ENCODE data around the gene PDZRN3. TPM values are rescaled to one million over a fixed set of nuclear protein-coding genes. Genes with fewer than 3 reads are reported as not detected.

The PDZRN3 gene
- total and polyA plus RNA-seq, 2 experiments from 2014 or later, result 7.5 to 14.0 TPM

DNA sequence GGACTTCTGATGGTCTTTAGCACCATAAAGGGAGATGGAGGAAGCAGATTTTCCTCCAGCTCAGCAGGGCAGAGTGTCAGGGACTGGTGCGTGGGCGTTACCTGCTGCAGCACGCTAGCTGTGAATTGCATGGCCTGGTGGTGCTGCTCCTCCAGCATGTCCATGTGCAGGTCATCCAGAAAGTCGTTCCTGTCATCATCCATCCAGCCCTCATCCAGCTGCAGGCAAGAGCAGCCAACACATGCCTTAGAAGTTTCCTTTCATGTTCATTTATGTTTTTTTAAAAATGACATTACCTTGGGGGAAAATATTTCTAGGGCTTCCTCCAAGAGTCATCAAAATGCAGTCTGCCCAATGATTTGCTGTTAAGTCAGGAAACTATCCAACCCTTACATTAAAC, 239.2 kb downstream of the PDZRN3 start:
- Mint-ChIP-seq H3K27ac (no peak overlapping the region), H3K27me3 (ENCODE audit: insufficient read depth, low read depth, poor library complexity) (no peaks in the 10 kb centered on the region), H3K4me1 (no peaks in the 10 kb centered on the region), H3K36me3 (ENCODE audit: low read depth) (peaks cover 13% of the 10 kb centered on the region), H3K9me3 (no peaks in the 10 kb centered on the region), H3K4me3 (no peak overlapping the region)
- ATAC-seq (no peak), DNase-seq (ENCODE audit: low spot score) (no peak)
- Histone ChIP-seq H4K20me1 (replicated peaks; ENCODE audit: insufficient read depth) (no peaks in the 10 kb centered on the region), H3K36me3 (ENCODE audit: insufficient read depth) (no peaks in the 10 kb centered on the region; the same call in 1 of the 2 replicates), H3K27ac (ENCODE audit: low read depth) (no peak overlapping the region), H3K27me3 (ENCODE audit: insufficient read depth) (no peaks in the 10 kb centered on the region), H3K4me3 (no peak overlapping the region), H3K4me1 (ENCODE audit: insufficient read depth) (no peaks in the 10 kb centered on the region), H2AFZ (no peak overlapping the region), H3K9me2 (ENCODE audit: insufficient read depth) (0 out of 2 replicates have a peak, but pooled peaks cover 3% of the 10 kb centered on the region), H3K79me2 (replicated peaks; ENCODE audit: insufficient read depth) (no peaks in the 10 kb centered on the region), H3F3A (replicated peaks; ENCODE audit: low read depth) (no peaks in the 10 kb centered on the region), H3K4me2 (no peak overlapping the region)
- TF ChIP-seq, protein P1, sequence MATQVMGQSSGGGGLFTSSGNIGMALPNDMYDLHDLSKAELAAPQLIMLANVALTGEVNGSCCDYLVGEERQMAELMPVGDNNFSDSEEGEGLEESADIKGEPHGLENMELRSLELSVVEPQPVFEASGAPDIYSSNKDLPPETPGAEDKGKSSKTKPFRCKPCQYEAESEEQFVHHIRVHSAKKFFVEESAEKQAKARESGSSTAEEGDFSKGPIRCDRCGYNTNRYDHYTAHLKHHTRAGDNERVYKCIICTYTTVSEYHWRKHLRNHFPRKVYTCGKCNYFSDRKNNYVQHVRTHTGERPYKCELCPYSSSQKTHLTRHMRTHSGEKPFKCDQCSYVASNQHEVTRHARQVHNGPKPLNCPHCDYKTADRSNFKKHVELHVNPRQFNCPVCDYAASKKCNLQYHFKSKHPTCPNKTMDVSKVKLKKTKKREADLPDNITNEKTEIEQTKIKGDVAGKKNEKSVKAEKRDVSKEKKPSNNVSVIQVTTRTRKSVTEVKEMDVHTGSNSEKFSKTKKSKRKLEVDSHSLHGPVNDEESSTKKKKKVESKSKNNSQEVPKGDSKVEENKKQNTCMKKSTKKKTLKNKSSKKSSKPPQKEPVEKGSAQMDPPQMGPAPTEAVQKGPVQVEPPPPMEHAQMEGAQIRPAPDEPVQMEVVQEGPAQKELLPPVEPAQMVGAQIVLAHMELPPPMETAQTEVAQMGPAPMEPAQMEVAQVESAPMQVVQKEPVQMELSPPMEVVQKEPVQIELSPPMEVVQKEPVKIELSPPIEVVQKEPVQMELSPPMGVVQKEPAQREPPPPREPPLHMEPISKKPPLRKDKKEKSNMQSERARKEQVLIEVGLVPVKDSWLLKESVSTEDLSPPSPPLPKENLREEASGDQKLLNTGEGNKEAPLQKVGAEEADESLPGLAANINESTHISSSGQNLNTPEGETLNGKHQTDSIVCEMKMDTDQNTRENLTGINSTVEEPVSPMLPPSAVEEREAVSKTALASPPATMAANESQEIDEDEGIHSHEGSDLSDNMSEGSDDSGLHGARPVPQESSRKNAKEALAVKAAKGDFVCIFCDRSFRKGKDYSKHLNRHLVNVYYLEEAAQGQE (IDR thresholded peaks at IDR 0.05; ENCODE audit: unreplicated experiment), result no peak
- TF ChIP-seq NANOG (IDR thresholded peaks at IDR 0.05; ENCODE audit: borderline replicate concordance) (no peak), CREB1 (CRISPR knock-in tag; IDR thresholded peaks at IDR 0.05; ENCODE audit: low read depth) (no peak), JUNB (IDR thresholded peaks at IDR 0.05; ENCODE audit: unreplicated experiment) (no peak), POLR2AphosphoS5 (IDR thresholded peaks at IDR 0.05; ENCODE audit: low read depth) (no peak), EZH2phosphoT487 (IDR thresholded peaks at IDR 0.05; ENCODE audit: unreplicated experiment) (no peak), ZNF331 (CRISPR knock-in tag; IDR thresholded peaks at IDR 0.05; ENCODE audit: low read depth) (no peak)
- TF ChIP-seq, protein P2, sequence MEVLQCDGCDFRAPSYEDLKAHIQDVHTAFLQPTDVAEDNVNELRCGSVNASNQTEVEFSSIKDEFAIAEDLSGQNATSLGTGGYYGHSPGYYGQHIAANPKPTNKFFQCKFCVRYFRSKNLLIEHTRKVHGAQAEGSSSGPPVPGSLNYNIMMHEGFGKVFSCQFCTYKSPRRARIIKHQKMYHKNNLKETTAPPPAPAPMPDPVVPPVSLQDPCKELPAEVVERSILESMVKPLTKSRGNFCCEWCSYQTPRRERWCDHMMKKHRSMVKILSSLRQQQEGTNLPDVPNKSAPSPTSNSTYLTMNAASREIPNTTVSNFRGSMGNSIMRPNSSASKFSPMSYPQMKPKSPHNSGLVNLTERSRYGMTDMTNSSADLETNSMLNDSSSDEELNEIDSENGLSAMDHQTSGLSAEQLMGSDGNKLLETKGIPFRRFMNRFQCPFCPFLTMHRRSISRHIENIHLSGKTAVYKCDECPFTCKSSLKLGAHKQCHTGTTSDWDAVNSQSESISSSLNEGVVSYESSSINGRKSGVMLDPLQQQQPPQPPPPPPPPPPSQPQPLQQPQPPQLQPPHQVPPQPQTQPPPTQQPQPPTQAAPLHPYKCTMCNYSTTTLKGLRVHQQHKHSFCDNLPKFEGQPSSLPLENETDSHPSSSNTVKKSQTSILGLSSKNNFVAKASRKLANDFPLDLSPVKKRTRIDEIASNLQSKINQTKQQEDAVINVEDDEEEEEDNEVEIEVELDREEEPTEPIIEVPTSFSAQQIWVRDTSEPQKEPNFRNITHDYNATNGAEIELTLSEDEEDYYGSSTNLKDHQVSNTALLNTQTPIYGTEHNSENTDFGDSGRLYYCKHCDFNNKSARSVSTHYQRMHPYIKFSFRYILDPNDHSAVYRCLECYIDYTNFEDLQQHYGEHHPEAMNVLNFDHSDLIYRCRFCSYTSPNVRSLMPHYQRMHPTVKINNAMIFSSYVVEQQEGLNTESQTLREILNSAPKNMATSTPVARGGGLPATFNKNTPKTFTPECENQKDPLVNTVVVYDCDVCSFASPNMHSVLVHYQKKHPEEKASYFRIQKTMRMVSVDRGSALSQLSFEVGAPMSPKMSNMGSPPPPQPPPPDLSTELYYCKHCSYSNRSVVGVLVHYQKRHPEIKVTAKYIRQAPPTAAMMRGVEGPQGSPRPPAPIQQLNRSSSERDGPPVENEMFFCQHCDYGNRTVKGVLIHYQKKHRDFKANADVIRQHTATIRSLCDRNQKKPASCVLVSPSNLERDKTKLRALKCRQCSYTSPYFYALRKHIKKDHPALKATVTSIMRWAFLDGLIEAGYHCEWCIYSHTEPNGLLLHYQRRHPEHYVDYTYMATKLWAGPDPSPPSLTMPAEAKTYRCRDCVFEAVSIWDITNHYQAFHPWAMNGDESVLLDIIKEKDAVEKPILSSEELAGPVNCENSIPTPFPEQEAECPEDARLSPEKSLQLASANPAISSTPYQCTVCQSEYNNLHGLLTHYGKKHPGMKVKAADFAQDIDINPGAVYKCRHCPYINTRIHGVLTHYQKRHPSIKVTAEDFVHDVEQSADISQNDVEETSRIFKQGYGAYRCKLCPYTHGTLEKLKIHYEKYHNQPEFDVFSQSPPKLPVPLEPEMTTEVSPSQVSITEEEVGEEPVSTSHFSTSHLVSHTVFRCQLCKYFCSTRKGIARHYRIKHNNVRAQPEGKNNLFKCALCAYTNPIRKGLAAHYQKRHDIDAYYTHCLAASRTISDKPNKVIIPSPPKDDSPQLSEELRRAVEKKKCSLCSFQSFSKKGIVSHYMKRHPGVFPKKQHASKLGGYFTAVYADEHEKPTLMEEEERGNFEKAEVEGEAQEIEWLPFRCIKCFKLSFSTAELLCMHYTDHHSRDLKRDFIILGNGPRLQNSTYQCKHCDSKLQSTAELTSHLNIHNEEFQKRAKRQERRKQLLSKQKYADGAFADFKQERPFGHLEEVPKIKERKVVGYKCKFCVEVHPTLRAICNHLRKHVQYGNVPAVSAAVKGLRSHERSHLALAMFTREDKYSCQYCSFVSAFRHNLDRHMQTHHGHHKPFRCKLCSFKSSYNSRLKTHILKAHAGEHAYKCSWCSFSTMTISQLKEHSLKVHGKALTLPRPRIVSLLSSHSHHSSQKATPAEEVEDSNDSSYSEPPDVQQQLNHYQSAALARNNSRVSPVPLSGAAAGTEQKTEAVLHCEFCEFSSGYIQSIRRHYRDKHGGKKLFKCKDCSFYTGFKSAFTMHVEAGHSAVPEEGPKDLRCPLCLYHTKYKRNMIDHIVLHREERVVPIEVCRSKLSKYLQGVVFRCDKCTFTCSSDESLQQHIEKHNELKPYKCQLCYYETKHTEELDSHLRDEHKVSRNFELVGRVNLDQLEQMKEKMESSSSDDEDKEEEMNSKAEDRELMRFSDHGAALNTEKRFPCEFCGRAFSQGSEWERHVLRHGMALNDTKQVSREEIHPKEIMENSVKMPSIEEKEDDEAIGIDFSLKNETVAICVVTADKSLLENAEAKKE (CRISPR knock-in tag; IDR thresholded peaks at IDR 0.05), result no peak
- TF ChIP-seq, protein P3, sequence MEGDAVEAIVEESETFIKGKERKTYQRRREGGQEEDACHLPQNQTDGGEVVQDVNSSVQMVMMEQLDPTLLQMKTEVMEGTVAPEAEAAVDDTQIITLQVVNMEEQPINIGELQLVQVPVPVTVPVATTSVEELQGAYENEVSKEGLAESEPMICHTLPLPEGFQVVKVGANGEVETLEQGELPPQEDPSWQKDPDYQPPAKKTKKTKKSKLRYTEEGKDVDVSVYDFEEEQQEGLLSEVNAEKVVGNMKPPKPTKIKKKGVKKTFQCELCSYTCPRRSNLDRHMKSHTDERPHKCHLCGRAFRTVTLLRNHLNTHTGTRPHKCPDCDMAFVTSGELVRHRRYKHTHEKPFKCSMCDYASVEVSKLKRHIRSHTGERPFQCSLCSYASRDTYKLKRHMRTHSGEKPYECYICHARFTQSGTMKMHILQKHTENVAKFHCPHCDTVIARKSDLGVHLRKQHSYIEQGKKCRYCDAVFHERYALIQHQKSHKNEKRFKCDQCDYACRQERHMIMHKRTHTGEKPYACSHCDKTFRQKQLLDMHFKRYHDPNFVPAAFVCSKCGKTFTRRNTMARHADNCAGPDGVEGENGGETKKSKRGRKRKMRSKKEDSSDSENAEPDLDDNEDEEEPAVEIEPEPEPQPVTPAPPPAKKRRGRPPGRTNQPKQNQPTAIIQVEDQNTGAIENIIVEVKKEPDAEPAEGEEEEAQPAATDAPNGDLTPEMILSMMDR (conservative IDR thresholded peaks at IDR 0.05; ENCODE audit: low read depth in 2 of 2), result no peak
- TF ChIP-seq, protein P4, sequence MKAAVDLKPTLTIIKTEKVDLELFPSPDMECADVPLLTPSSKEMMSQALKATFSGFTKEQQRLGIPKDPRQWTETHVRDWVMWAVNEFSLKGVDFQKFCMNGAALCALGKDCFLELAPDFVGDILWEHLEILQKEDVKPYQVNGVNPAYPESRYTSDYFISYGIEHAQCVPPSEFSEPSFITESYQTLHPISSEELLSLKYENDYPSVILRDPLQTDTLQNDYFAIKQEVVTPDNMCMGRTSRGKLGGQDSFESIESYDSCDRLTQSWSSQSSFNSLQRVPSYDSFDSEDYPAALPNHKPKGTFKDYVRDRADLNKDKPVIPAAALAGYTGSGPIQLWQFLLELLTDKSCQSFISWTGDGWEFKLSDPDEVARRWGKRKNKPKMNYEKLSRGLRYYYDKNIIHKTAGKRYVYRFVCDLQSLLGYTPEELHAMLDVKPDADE (IDR thresholded peaks at IDR 0.05), result no peak
